ENCODE data around the gene SLC12A8.

Gene SLC12A8, protein sequence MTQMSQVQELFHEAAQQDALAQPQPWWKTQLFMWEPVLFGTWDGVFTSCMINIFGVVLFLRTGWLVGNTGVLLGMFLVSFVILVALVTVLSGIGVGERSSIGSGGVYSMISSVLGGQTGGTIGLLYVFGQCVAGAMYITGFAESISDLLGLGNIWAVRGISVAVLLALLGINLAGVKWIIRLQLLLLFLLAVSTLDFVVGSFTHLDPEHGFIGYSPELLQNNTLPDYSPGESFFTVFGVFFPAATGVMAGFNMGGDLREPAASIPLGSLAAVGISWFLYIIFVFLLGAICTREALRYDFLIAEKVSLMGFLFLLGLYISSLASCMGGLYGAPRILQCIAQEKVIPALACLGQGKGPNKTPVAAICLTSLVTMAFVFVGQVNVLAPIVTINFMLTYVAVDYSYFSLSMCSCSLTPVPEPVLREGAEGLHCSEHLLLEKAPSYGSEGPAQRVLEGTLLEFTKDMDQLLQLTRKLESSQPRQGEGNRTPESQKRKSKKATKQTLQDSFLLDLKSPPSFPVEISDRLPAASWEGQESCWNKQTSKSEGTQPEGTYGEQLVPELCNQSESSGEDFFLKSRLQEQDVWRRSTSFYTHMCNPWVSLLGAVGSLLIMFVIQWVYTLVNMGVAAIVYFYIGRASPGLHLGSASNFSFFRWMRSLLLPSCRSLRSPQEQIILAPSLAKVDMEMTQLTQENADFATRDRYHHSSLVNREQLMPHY

GRCh38 chr3:125212509-125213363 lies at the start of gene SLC12A8:
Gene SLC12A8 (minus strand): TSS chr3:125212748. CDS start chr3:125211349, 1,399 bp downstream.
- no peak for DNase-seq (ENCODE audit: low read depth, low spot score)

DNA sequence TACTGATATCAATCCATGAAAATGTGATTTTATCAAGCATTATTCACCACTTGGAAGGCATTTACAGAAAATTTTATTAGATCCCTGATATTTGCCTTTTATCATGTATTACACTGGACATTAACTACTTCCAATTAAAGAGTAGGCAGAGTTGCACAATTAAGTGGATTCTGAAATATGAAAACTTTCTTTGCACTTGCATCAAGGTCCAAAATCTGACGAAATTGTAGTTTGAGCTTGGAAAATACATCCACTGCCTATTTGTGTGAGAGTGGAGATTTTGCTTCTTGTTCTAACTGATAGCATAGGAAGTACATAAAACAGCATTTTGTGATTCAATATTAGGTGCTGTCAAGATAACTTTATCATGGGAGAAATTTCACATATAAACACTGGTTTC lies 49.6 kb upstream of the SLC12A8 start:
- no peak for DNase-seq (ENCODE audit: low read depth, low spot score)

DNA sequence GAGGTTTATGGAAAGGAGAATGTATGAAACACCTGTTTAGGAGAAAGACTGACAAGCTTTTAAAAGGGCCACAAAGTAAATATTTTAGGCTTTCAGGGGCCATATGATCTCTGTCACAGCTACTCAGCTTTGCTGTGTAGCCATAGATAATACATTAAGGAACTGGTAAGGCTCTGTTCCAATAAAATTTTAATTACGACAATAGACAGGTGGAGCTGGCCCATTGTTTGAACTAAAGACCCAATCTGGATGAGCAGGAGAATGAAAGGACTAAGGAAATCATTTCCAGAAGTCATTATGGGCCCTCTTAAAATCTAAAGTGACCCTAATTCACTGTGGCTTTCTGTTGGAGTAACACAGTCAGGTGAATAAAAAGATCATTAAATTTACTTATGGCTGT lies 48.5 kb upstream of the SLC12A8 start:
- no peak for DNase-seq (ENCODE audit: low read depth, low spot score)

- DNase-seq (ENCODE audit: low read depth, low spot score) = no peak
Measured at GRCh38 chr3:125260158-125260557, 47.6 kb upstream of the SLC12A8 start.

GRCh38 chr3:125257536-125257935 lies 45.0 kb upstream of the SLC12A8 start:
- DNase-seq (ENCODE audit: low read depth, low spot score) = no peak

GRCh38 chr3:125256675-125257074 lies 44.1 kb upstream of the SLC12A8 start:
- DNase-seq (ENCODE audit: low read depth, low spot score) = no peak

DNA sequence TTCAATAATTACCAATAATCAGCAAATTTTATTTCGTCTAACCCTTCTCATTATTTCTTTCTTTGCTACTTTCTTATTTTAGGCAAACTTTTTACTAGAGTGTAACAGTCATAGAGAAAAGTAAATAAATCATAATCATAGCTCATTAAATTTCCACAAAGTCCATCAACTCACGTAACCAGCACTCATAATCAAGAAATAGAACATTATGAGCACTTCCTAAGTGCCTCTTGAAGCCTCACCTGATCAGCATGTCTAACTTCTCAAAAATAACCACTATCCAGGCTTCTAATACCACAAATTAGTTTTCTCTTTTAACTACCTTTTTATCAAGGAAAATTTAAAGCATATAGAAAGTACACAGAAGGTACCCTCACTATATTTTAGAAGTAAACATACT lies 38.4 kb upstream of the SLC12A8 start:
- no peak for DNase-seq (ENCODE audit: low read depth, low spot score)

DNA sequence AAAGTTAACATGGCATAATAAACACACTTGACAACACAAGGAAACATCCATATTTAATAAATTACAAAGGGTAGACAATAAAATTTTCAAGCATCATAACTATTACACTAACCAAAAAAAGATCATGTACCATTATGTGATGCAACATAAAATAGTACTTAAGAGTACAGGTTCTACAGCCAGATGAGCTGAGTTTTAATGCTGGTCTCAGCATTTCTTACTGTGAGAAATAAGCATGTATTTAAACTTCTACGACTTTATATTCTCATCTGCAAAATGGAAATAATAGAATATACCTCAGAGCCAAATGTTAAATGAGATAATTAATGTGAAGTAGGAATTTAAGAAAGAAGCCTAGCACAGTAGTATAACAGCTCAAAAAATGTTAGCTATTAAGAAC lies 33.7 kb upstream of the SLC12A8 start:
- DNase-seq (ENCODE audit: low read depth, low spot score) = no peak

DNA sequence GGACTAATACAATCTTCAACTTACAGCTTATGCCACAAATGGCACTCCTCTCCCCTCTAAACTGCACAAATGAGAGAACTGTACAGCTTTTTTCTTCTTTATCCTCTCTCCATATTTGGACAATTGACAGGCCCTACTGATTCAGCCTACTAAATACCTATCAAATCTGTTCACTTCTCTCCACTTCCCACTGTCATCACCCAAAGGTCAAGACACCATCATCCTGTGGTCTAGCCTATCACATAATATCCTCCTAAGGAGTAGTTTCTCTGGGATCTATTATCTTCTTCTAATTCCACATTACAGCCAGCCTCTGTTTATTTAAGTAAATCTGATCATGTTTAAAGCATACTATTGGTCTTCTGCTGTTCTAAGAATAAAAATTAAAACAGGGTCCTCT lies 33.0 kb upstream of the SLC12A8 start:
- no peak for DNase-seq (ENCODE audit: low read depth, low spot score)

- DNase-seq (ENCODE audit: low read depth, low spot score) = no peak
Measured at GRCh38 chr3:125240496-125240895, 27.9 kb upstream of the SLC12A8 start.

- no peak for DNase-seq (ENCODE audit: low read depth, low spot score)
Measured at GRCh38 chr3:125239266-125239665, 26.7 kb upstream of the SLC12A8 start.

DNA sequence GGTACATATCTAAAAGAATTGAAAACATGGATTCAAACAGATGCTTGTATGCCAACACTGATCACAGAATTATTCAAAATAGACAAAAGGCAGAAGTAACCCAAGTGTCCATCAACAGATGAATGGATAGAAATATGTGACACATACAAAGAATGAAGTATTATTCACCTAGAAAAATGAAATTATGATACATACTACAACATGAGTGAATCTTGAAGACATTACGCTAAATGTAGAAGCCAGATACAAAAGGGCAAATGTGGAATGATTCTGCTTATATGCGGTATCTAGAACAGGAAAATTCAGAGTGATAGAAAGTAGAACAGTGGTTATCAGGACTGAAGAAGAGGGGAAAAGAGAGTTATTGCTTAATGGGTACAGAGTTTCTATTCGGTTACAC lies 26.2 kb upstream of the SLC12A8 start:
- no peak for DNase-seq (ENCODE audit: low read depth, low spot score)

- DNase-seq (ENCODE audit: low read depth, low spot score) = no peak
Measured at GRCh38 chr3:125236331-125236903, 23.9 kb upstream of the SLC12A8 start.

- no peak for DNase-seq (ENCODE audit: low read depth, low spot score)
Measured at GRCh38 chr3:125234831-125235230, 22.3 kb upstream of the SLC12A8 start.

DNA sequence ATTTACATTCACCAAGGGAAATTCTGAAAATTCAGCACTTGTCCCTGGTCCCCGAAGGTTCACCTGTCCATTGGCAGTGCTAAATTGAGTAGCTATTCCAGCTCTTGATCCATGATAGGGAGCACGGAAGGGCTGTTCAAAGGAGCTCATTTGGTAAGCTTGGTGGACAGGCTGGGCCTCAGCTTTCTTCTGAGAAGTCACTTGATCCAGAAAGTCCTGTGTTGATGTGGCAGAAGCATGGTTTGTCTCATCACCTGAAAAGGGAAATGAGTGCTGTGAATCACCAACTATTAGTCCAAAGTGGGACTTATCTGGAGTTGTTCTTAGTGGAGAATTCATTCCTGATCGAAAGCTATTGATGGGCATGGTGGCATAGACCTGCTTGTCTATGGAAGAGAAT lies 19.9 kb upstream of the SLC12A8 start:
- no peak for DNase-seq (ENCODE audit: low read depth, low spot score)

DNA sequence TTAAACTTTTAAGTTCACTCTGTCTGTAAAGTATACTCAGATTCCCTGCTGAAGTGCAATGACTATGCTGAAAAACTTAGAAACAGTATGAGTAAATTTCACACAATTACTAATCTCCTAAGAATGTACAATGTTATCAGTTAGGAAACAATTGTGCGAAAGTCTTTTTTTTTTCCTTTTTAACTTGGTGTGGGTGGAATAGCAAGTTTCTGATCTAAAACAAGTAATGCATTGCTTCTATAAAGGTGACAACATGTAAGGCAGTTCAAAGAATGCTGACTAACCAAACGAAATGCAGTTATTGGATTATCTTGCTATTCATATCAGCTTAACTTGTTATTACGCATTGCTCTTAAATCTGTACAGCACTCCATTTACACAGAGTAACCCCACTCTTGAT lies 19.3 kb upstream of the SLC12A8 start:
- DNase-seq (ENCODE audit: low read depth, low spot score) = no peak

GRCh38 chr3:125229707-125230106 lies 17.2 kb upstream of the SLC12A8 start:
- DNase-seq (ENCODE audit: low read depth, low spot score) = no peak

DNA sequence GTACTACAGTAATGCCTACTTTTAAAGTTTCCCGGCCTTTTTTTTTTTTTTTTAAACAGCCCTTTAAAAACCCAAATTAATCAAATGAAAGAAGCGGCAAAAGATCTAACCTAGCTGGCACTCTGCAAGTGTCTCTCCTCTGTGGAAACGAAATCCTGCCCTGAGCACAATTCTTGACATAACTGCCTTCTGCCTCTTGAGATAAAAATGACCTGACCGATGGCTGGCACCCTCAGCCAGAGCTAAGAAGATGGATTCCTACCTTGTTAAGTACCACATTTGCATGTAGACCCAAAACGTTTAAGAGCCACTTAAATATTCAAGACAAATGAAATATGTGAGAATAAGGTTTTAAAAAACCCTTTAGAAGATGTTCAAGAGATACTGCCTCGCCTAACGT lies 16.6 kb upstream of the SLC12A8 start:
- DNase-seq (ENCODE audit: low read depth, low spot score) = no peak

- DNase-seq (ENCODE audit: low read depth, low spot score) = no peak
Measured at GRCh38 chr3:125221831-125222230, 9.3 kb upstream of the SLC12A8 start.

DNA sequence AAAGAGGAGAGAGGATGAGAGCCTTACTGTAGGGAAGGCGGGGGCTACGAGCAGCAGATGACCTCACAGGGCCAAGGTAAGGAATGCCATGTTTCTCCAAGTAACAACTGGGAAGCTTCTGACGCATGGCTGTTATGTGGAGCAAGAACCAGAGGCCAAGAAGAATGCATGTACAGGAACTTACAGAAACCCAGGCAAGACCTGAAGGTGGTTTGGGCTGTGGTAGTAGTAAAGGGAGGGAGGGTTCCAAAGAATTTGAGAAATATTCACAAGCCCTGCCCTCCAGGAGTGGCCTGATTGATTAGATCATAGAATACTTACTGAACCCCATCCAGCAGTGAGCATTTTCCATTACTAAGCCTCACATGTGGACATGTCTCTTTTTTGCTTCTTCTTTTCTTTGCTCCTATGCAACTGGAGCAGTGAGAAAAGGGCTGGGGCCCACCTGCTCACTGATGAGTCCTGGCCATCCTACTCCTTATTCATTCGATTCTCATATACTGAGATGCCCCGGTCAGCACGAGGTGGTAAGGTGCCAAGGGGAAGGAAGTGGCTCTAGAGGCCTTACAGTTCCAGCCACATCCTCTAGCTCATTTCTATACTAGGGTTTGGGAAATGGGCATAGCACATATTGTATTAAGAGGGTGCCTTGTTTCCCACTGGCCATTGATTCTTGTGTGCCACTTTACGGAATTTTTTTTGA lies 8.3 kb upstream of the SLC12A8 start:
- DNase-seq (ENCODE audit: low read depth, low spot score) = no peak

DNA sequence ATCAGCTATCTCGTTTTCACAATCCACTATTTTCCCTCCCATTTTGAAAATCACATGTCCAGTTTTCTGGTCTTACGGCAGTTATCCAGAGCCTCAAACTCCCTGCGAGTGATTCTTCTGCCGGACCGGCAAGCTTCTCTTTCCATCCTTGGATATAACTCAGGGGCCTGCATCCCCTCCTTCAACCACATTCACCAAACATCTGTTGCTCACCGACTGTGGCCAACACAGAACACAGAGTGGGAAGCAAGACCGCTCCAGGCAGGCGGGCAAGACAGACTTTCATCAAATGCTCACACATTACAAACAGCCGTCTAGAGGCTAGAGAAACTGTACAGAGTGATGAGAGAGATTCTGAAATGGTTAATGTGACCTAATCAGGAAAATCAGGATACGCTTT lies 7.6 kb upstream of the SLC12A8 start:
- no peak for DNase-seq (ENCODE audit: low read depth, low spot score)
